Activated gamma-delta T cell treated with Interleukin-2 at 50 U/mL for 16 hours (primary cell): ENCODE measurements around the gene PGBD1.
A peak's percentile ranks its signal among the peaks of the same experiment; 100 is the strongest.

ENCODE experiments used
- DNase-seq: peaks from one replicate; pipeline ENCODE4 v3.0.0-alpha.2; 2020

Gene PGBD1, protein sequence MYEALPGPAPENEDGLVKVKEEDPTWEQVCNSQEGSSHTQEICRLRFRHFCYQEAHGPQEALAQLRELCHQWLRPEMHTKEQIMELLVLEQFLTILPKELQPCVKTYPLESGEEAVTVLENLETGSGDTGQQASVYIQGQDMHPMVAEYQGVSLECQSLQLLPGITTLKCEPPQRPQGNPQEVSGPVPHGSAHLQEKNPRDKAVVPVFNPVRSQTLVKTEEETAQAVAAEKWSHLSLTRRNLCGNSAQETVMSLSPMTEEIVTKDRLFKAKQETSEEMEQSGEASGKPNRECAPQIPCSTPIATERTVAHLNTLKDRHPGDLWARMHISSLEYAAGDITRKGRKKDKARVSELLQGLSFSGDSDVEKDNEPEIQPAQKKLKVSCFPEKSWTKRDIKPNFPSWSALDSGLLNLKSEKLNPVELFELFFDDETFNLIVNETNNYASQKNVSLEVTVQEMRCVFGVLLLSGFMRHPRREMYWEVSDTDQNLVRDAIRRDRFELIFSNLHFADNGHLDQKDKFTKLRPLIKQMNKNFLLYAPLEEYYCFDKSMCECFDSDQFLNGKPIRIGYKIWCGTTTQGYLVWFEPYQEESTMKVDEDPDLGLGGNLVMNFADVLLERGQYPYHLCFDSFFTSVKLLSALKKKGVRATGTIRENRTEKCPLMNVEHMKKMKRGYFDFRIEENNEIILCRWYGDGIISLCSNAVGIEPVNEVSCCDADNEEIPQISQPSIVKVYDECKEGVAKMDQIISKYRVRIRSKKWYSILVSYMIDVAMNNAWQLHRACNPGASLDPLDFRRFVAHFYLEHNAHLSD

DNA sequence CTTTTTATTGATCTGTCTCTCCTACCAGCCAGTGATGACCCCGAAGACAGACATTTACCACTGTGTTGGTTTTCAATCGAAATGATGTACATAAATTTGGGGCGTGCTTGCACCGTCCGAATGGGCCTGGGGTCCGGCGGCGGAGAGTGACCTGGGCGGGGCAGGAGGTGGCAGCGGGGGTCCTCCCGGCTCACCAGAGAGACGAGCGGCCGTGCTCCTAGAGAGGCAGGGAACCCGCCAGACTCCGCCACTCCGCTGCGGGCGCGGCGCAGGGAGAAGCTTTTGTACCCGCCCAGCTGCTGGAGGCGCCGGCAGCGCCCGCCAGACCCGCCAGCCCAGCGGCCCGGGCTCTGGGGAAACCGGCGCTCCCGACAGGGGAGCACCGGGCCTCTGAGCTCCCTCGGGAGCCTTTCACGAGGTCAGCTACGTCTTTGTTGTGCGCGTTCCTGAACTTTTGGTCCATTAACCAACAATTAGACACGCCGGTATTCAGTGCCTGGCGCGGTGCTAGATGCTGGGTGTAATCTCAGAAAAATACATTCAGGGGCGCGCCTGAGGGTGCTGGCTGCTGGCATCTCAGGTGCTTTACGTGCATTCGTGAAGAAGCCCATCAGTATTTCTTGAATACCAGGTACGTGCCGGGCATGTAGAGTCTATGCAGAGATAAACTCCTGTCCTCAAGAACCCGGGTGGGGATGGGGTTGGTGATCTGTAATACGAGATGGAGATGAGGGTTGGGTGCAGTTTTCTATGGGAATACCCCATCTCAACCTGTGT, at the start of gene PGBD1:
PGBD1 (plus strand) TSS at position 285 of the 777 bp plus-strand sequence. CDS start 2,242 bp downstream, outside the sequence.
- DNase-seq, result peak; percentile 29

DNA sequence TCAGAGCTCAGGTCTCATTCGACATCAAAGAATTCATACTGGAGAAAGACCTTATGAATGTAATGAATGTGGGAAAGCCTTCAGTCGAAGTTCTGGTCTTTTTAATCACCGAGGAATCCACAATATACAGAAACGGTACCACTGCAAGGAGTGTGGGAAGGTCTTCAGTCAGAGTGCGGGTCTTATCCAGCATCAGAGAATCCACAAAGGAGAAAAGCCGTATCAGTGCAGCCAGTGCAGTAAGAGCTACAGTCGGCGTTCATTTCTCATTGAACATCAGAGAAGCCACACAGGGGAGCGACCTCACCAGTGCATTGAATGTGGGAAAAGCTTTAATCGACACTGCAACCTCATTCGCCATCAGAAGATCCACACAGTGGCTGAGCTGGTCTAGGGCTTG, 48.6 kb upstream of the PGBD1 start:
- no peak for DNase-seq

DNA sequence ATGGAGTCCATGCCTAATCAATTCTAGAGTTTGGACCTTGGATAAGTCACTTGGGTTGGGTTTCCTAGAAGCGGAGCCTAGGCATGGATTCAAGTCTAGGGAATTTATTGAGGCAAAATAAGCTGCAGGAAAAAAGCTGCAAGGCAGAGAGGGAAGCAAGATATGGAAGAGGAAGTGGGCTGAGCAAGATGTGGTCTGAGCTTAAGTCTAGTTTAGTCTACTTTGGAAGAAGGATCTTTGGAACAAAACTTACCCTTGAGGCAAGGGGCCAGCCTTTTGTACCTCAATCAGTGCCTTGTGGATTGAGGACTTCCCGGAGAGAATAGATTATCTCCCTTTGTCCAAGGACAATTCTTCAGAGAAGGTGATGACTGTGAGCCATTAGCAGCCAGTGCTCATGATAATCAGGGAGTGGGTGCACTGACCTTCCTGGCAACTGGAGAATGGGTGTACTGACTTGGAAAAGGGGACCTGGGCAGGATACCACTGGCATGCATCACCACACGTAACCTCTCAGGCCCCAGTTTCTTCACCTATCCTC, 45.4 kb upstream of the PGBD1 start:
- DNase-seq, result no peak

DNA sequence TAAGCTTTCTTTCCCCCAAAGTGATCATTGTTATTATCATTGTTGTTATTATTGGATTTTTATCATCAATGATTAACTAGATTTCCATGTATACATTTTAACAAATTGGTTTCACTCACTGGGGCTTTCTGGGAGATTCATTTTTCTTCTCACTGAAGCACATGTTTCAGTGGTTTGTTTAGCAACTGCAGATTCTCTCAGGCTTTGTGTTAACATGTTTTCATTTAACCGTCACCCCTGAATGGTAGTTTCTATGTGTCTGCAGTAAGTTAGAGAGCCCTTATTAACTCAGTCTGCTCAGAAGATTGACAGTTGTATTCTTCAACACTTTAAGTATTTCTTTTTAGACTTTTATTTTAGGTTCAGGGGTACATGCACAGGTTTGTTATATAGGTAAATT, 41.7 kb upstream of the PGBD1 start:
- DNase-seq, result no peak

DNA sequence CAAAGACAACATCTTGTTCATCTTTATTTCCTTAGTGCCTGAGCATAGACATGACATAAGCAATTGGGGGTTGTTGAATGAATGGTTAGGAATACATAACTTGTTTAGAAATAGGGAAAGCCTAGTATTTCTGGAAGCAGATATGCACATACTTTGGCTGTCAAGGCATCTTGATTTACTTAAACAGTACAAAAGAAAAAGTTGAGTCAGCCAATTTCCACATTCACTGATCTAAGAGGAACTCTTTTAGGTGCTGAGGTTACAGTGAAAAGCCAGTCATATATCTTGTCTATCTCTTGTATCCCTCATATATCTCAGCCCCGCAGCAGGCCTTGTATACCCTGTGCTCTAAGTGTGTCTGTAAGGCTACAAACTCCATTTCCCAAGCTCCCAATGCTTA, 40.9 kb upstream of the PGBD1 start:
- no peak for DNase-seq

DNA sequence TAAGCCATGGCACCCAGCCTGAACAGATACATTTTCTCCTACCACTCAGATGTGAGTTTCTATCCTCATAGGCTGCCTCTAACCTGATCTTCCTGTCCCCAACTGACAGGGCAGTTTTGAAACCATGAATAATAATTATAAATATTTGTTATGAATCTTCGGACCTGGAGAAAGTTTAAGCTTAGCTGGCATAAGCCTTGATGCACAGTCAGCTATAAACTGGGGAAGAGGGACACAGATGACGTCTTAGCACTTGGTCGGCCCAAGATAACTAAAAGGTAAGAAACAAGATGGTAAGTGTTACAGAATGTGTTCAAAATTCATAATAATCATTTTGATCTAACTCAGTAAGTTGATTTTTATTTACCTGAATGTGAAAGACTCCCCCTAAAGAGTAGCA, 37.4 kb upstream of the PGBD1 start:
- DNase-seq, result no peak

- DNase-seq, result no peak
Observed at GRCh38 chr6:28245206-28245941, 36.0 kb upstream of the PGBD1 start.

- DNase-seq, result no peak
Observed at GRCh38 chr6:28248916-28249315, 32.5 kb upstream of the PGBD1 start.

- no peak for DNase-seq
Observed at GRCh38 chr6:28250747-28251146, 30.6 kb upstream of the PGBD1 start.

DNA sequence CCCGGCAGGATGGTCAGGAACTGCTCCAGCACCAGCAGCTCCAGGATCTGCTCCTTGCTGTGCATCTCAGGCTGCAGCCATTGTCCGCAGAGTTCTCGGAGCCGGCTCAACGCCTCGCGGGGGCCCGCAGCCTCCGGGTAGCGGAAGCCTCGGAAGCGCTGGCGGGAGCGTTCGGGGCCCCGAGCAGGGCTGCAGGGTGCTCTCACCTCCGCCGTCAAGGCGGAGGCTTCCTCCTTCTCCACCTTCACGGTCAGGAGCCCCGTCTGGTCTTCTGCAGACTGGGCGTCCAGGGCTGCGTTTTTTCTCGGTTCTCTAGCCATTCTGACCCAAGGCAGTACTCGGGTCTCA, 29.7 kb upstream of the PGBD1 start:
- peak; percentile 27 for DNase-seq

GRCh38 chr6:28252009-28252975, 29.1 kb upstream of the PGBD1 start, which contains the start of gene ZKSCAN4:
ZKSCAN4 (minus strand) TSS chr6:28252269; CDS start chr6:28251980, 289 bp downstream.
- DNase-seq, result peak; percentile 83

DNA sequence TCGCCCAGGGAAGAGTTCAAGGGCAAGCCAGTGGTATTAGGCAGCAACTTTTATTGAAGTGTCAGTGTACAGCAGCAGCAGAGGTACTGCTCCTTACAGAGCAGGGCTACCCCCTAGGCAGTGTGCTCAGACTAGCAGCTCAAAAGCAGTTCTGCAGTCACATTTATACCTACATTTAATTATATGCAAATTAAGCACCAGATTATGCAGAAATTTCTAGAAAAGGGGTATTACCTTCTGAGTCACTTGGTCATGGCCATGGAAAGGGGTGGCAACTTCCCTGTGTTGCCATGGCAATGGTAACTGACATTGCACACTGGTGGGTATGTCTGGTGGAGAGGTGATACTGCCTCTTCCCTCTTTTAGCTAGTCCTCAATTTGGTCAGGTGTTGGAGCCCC, 27.3 kb upstream of the PGBD1 start:
- no peak for DNase-seq

GRCh38 chr6:28257042-28257441, 24.3 kb upstream of the PGBD1 start:
- no peak for DNase-seq

DNA sequence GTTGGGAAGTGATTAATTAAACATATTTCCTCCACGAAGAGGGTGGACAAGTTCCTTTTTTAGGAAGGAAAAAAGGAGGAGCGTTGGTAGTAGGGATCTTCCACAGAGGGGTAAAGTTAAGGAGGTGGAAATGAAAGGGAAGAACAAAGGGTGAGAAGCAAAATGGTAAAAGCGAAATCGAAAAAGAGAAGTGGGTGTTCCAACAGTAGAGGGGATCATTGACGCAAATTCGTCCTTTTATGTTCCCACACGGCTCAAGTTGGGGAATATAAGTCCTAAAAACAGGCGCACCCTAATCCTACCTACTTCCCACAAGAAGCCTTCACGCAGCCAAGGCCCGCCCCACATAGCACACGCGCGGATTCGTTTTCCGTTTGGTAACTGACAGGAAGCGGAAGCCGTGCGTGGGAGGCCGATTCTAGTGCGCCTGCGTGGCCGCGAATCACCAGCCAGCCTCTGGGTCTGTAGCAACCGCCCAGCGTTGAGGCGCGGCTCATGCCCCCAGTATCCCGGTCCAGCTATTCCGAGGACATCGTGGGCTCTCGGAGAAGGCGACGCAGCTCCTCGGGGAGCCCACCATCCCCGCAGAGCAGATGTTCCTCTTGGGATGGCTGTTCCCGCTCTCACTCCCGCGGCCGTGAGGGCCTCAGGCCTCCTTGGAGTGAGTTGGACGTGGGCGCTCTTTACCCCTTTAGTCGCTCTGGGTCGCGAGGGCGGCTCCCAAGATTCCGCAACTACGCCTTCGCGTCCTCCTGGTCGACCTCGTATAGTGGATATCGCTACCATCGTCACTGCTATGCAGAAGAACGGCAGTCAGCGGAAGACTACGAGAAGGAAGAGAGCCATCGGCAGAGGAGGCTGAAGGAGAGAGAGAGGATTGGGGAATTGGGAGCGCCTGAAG, 22.2 kb upstream of the PGBD1 start, which contains the start of gene NKAPL:
NKAPL (plus strand) TSS at position 421 of the 901 bp plus-strand sequence; CDS start at position 496, 75 bp downstream.
- peak; percentile 50 for DNase-seq

GRCh38 chr6:28263922-28264321, 17.4 kb upstream of the PGBD1 start:
- DNase-seq, result no peak

DNA sequence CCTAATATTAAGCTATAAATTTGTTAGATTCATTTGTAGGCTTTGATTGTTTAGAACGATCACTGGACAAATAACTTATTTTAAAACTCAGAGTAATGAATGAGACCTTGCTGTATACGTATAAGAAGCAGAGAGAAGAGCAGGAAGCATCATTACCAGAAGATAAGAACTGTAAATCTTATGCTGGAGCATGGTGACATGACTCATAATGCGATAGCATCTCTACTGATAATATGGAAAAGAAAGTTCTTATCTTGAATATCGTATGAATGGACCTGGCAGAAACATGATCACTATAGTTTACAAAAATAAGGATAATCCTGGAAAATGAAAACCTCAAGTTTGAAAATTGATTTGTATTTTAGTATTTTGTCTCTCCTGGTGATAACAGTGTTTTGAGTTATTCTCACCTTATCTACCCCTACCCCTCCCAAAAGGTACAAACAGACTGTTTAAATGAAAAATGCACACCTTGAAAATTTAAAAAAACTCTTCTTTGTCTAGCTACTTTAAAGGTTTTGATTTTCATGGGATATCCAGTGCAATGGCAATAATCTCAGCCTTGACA, 16.5 kb upstream of the PGBD1 start:
- DNase-seq, result no peak

DNA sequence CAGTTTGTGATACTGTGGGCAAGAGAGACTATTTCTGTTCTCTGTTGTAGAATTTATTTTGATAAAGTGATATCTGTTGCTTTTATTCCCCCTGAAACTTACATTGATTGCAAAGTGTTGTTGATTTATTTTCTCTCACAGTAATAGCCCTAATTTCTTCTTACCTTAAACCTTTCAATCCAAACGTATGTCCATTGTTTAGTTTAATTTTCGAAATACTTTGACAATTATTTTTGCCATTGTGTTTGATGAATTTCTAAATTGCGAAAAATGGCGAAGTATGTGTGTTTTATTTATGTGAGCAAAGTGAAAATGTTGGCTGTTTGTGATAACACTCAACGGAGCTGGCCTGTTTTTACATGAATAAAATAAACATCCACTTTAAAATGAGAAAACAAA, 14.8 kb upstream of the PGBD1 start:
- DNase-seq, result no peak

- peak; percentile 87 for DNase-seq
Observed at GRCh38 chr6:28266962-28267694, 14.2 kb upstream of the PGBD1 start, which contains the start of gene ZSCAN26. ZSCAN26 (plus strand) TSS chr6:28267143; CDS start chr6:28271920, 4,777 bp downstream.

- DNase-seq, result no peak
Observed at GRCh38 chr6:28267695-28268059, 13.7 kb upstream of the PGBD1 start.
